ENCODE measurements around the gene FOLR1. TPM values are rescaled to one million over a fixed set of nuclear protein-coding genes. Genes with fewer than 3 reads are reported as not detected.
"Not testable (repeated sequence)": the region's sequence is repeated elsewhere in the genome, so short reads cannot be mapped to it uniquely, and the experiment has no call there.

Gene FOLR1
- 1 to 10 TPM in 10 of 12 donors, not detected in 2; 1.2 to 9.3 (median 3.7) TPM for polyA plus RNA-seq (ENCODE audit: insufficient read length in 12 of 12)
- long read RNA-seq, donor 1, transcript FOLR1-204 (6 exons, 1,061 nt), result major isoform, 5 of 8 reads
- long read RNA-seq, donor 1, partial matches to known transcripts, result 0 of 8 reads
- long read RNA-seq, donor 1, other reads (novel, unspliced or antisense), result 0 of 8 reads
- long read RNA-seq, donor 2, partial matches to known transcripts, result 0 of 4 reads
- long read RNA-seq, donor 2, other reads (novel, unspliced or antisense), result 0 of 4 reads
- long read RNA-seq, donor 3, result 0 reads
- long read RNA-seq, donor 4, partial matches to known transcripts, result 0 of 1 reads
- long read RNA-seq, donor 4, other reads (novel, unspliced or antisense), result 0 of 1 reads
- long read RNA-seq, donor 5, result 0 reads
- long read RNA-seq, donor 6, partial matches to known transcripts, result 0 of 2 reads
- long read RNA-seq, donor 6, other reads (novel, unspliced or antisense), result 0 of 2 reads
- long read RNA-seq, donor 7, partial matches to known transcripts, result 0 of 1 reads
- long read RNA-seq, donor 7, other reads (novel, unspliced or antisense), result 0 of 1 reads
- long read RNA-seq, donor 8, partial matches to known transcripts, result 0 of 4 reads
- long read RNA-seq, donor 8, other reads (novel, unspliced or antisense), result 0 of 4 reads
- long read RNA-seq, donor 9, partial matches to known transcripts, result 0 of 1 reads
- long read RNA-seq, donor 9, other reads (novel, unspliced or antisense), result 0 of 1 reads
- long read RNA-seq, donor 10, partial matches to known transcripts, result 0 of 1 reads
- long read RNA-seq, donor 10, other reads (novel, unspliced or antisense), result 0 of 1 reads
- long read RNA-seq, donor 11, partial matches to known transcripts, result 0 of 1 reads
- long read RNA-seq, donor 11, other reads (novel, unspliced or antisense), result 0 of 1 reads

DNA sequence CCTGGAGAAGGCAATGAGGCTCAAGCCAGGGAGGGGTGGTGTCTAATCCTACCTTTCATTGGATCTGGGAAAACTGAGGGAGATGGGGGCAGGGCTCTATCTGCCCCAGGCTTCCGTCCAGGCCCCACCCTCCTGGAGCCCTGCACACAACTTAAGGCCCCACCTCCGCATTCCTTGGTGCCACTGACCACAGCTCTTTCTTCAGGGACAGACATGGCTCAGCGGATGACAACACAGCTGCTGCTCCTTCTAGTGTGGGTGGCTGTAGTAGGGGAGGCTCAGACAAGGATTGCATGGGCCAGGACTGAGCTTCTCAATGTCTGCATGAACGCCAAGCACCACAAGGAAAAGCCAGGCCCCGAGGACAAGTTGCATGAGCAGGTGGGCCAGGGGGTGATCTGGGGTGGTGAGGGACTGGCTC, at the start of gene FOLR1:
Gene FOLR1, plus strand, starts transcription at position 180 of the 421 bp plus-strand sequence. Its CDS starts 34 bp downstream, at position 214.
- no peak for DNase-seq

DNA sequence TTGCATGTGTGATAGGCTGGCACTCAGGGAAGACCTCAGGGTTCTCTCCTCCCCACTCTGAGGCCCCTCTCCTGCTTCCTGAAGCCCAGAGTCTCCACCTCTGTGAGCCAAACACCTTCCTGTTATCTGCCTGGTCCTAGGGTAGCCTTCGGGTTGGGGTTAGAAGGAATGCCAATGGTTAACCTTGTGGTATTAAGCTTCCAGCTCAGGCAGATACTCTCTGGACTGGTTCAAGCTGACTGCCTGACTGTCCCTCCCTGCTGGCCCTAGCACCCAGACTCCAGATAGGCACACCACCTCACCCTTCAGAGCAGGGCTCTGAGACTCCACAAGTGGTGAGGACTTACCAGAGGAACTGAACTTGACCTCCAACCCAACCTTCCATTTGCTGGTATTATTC, 49.4 kb upstream of the FOLR1 start:
- DNase-seq, result not testable (repeated sequence)

DNA sequence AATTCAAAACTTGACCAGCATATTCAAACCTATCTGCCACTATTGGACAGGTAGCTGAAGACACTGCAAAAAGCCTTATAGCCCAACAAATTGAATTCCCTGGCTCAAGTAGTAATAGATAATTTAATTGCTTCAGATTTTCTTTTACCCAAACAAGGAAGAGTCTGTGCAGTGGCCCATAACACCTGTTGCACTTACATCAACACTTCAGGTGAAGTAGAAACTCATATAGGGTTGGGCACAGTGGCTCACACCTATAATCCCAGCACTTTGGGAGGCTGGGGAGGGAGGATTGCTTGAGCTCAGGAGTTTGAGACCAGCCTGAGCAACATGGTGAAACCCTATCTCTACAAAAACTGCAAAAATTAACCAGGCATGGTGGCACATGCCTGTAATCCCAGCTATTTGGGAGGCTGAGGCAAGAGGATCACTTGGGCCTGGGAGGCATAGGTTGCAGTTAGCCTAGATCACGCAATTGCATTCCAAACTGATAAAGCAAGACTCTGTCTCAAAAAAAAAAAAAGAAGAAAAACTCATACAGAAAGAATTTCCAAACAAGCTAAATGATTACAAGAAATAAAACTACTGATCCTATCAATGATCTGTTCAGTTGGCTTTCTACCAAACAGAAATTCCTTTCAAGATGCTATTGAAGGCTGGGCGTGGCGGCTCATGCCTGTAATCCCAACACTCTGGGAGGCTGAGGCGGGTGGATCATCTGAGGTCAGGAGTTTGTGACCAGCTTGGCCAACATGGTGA, 47.0 kb upstream of the FOLR1 start:
- no peak for DNase-seq

DNA sequence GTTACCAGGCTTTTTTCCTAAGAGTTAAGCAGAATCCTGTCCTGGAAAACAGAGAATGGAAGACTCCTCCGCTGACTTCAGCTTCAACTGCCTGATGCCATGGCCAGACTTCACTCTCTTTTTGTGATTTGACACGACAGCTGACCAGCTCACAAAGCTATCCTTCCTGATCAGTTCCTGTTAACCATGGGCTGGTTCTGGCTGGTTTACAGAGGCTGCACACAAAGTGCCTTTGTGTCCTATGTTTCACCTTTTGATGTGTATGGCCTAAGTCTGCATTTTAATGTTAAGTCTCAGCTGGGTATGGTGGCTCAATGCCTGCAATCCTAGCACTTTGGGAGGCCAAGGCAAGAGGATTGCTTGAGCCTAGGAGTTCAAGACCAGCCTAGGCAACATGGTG, 45.3 kb upstream of the FOLR1 start:
- DNase-seq, result no peak

DNA sequence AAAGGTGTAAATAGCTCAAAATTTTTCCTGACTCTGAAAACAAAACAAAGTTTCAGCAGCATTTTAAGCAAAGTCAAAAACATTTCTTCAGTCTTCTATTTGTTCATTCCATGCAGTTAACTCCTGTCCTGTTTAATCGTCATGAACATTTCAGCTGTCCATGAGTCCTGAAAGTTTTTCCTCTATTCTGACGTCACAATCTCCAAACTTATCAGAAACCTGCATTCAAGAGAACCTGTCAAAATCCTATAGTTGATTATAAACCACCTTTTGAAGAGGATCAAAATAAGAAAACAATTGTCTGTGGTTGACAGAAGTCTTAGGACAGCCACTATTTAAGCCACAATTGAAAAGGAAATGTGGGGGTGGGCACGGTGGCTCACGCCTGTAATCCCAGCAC, 41.1 kb upstream of the FOLR1 start:
- DNase-seq, result no peak

DNA sequence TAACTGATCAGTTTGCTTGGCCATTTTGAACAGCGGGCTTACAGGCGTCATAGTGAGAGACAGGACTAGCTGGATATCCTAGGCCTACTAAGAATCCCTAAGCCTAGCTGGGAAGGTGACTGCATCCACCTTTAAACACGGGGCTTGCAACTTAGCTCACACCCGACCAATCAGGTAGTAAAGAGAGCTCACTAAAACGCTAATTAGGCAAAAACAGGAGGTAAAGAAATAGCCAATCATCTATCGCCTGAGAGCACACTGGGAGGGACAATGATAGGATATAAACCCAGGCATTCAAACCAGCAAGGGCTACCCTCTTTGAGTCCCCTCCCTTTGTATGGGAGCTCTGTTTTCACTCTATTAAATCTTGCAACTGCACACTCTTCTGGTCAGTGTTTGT, 38.1 kb upstream of the FOLR1 start:
- not testable (repeated sequence) for DNase-seq

DNA sequence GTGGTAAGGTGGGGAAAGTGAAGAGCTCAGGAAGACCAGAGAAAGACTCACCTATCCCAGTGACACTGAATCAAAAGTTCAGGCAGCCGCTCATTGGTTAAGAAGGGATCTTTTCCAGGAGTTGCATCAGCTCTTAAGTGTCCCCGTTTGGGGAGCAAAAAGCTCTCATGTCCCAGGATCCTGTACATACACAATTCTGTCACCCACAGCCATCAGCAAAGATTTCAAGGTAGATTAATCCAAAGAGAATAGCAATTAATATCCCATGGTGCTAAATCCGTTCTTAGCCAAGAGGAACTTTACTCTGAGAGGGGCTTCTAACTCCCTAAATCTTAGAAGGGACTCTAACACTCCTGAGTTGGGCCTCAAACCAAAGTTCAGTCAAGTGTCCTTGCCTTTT, 37.1 kb upstream of the FOLR1 start:
- no peak for DNase-seq

DNA sequence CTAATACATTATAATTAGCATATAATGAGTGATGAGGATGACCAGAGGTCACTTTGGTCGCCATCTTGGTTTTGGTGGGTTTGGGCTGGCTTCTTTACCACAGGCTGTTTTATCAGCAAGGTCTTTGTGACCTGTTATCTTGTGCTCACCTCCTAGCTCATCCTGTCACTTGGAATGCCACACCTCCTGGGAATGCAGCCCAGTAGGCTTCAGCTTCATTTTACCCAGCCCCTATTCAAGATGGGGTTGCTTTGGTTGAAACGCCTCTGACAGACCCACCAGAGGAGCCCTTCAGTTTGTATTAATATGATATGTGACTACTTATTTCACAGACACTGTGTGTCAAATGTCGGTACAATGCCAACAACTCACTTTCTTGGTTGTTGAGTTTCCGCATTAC, 36.2 kb upstream of the FOLR1 start:
- no peak for DNase-seq

DNA sequence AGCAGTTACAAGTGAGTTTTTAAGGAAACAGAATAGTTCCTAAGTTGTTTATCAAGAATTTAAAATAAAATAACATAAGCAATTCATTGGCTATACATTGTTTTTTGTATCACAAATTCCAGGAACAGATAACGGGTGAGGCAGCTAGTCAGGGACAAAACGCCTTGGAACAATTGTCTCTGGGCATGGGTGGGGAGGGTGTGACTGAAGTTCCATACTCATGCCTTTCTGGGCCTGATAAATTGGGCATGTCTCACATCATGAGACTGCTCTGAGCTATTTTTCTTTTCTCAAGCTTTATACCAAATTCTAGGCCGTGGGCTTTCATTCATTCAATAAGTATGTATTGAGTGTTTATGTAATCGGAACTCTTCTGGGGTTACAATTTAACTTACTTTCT, 34.8 kb upstream of the FOLR1 start:
- DNase-seq, result no peak

DNA sequence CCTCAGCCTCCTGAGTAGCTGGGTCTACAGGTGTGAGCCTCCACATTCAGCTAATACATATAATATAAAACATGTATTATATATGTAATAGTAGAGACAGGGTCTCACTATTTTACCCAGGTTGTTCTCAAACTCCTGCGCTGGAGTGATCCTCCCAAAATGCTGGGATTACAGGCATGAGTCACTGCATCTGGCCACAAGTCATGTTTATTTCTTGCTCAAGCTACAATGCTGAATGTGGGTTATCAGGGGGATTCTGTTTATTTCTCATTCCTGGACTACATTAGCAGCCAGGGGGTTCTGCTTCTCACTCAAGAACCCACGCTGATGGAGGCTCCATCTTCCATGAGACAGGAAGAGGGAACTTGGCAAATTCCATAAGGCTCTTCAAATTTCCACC, 31.6 kb upstream of the FOLR1 start:
- no peak for DNase-seq

DNA sequence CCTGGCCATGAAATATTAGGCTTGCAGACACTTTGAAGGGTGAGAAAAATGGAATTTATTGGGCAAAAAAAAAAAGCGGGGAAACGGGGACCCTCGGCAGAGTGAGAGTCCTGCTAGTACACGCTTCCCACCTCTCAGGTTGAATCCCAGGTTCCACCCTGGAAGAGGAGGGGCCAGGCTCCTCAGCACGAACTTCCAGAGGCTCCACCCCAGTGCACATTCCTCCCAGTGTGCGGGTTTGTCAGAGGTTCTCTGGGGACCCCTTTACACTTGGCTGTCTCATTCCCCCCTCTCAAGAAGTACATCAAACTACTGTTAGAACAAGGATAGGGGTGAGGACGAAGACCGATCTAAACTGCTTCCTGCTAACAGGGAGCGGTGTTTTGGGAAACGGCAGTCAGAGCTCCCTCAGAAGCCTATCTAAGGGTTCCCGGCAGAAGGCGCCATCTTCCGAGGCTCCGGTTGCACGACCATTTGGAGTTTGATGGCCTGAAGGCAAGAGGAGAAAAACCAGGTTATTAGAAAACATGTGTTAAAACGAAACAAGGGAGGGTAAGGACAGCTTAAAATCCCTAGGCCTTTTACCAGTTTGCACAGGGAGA, 28.9 kb upstream of the FOLR1 start:
- DNase-seq, result no peak

DNA sequence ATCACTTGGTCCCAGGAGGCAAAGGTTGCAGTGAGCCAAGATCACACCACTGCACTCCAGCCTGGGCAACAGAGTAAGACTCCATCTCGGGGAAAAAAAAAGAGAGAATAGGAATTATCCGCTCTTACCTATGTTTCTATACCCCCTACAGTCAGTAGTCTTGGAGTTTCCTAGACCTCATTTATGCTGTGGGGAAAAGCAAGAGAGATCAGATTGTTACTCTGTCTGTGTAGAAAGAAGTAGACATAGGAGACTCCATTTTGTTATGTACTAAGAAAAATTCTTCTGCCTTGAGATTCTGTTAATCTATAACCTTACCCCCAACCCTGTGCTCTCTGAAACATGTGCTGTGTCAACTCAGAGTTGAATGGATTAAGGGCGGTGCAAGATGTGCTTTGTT, 27.8 kb upstream of the FOLR1 start:
- not testable (repeated sequence) for DNase-seq

DNA sequence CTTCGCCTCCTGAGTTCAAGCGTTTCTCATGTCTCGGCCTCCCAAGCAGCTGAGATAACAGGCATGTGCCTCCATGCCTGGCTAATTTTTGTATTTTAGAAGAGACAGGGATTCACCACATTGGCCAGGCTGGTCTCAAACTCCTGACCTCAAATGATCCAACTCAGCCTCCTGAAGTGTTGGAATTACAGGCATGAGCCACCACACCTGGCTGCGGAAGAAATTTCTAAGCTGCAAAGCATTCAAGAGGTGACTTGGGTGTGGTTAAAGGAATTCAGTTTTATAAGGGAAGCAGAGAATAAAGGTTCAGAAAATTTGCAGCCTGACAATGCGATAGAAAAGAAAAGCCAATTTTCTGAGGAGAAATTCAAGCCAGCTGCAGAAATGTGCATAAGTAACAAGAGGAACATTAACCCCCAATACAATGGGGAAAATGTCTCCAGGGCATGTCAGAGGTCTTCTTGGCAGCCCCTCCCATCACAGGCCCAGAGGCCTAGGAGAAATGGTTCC, 22.8 kb upstream of the FOLR1 start:
- not testable (repeated sequence) for DNase-seq

DNA sequence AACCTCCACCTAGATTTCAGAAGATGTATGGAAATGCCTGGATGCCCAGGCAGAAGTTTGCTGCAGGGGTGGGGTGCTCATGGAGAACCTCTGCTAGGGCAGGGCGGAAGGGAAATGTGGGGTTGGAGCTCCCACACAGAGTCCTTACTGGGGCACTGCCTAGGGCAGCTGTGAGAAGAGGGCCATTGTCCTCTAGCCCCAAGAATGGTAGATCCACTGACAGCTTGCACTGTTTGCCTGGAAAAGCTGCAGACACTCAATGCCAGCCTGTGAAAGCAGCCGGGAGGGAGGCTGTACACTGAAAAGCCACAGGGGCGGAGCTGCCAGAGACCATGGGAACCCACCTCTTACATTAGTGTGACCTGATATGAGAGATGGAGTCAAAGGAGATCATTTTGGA, 22.2 kb upstream of the FOLR1 start:
- DNase-seq, result not testable (repeated sequence)

DNA sequence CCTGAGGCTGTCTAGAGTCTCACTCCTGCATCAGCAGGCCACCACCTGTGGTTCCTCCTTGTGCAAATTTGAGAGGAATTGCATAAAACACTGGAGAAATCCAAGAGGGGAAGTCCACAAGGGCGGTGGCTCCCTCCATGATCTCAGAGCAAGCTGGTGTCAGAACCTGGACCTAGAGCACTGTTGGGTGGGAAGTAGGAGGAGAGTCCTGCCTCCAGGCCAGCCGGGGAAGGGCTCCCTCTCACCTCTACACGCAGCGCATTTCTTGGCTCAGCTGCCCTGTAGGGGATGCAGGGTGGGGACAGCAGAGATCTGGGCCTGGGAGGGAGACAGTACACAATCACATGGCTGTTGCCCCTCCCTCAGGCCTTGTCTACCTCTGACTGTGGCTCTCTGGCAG, 19.9 kb upstream of the FOLR1 start:
- not testable (repeated sequence) for DNase-seq

DNA sequence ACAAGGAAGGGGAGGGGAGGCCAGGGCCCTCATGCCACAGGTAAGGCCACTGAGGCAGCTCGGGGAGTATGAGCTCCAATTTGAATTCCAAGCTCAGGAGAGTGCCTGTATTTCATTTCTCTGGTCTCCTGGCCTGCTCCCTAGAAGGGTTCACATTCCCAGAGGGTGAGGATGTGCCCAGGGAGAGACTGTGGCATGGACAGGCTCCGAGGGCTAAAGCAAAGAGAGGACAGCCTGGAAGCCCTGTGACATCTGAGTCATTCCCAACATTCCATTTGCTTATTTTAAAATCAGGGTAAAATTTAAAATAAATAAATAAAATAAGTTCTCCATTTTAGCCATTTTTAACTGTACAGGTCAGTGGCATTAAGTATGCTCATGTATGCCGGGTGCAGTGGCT, 18.6 kb upstream of the FOLR1 start:
- DNase-seq, result no peak

DNA sequence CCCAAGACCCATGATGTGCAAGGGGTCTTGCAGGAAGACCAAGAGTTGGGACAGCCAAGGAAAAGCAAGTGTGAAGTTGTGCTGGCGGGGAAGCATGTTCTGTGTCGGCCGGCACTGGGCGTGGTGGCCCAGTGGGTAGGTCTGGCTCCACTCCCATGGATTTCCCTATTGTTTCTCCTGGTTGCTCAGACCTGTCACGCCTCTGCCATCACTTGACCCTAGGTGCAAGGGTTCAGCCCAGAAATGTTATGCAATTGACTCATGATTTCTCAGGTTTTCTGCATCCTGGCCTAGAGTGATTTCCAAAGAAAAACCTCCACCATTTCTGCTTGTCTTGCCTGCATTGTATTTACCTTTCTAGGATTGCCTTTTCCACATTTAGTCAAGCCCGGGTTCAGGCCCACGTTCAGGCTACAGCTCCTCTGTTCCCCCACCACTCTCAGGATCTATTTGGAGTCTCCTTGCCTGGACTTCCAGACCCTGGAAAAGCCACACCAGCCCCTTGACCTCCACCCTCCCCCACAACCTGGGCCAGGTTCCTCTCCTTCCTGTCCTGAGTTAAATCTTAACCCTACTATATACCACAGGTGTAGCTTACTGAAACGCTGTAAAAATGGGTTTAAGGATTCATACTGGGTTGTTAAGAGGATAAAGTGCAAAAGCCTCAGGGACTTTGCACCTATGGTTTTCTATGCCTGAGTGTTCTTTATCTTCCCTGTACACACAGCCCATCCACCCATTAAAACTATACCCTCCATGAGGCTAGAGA, 17.5 kb upstream of the FOLR1 start:
- DNase-seq, result no peak

DNA sequence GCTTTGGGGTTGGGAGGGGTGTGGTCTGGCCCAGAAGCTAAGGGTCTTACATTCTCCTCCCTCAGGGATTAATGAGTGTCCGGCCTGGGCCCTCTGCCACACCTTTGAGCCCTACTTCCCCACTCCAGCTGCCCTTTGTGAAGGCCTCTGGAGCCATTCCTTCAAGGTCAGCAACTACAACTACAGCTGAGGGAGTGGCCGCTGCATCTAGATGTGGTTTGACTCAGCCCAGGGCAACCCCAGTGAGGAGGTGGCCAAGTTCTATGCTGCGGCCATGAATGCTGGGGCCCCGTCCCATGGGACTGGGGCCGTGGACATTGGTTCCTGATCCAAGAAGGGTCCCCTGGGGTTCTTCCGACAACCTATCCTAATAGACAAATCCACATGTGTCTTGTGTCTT, 14.3 kb upstream of the FOLR1 start:
- no peak for DNase-seq

DNA sequence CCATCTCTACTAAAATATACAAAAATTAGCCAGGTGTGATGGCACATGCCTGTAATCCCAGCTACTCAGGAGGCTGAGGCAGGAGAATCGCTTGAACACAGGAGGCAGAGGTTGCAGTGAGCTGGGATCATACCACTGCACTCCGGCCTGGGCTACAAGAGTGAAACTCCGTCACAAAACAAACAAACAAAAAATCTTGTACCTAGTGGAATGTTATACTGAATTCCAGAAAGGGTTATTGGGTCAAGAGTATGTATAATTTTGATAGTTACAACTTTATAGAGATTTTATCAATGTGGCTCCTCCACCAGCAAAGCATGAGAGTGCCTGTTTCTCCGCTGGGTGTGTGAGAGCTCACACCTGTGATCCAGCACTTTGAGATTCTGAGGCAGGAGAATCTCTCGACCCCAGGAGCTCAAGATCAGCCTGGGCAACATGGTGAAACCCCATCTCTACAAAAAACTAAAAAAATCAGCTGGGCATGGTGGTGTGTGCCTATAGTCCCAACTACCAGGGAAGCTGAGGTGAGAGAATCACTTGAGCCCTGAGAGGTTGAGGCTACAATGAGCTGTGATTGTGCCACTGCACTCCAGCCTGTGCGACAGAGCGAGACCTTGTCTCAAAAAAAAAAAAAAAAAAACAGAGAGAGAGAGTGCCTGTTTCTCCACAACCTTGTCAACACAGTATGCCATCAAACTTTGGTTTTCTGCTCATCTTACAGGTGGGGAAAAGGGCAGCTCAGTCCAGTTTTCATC, 12.7 kb upstream of the FOLR1 start:
- no peak for DNase-seq
